IMR-90 (cell line): ENCODE results near the gene BEND2. TPM values are rescaled to one million over a fixed set of nuclear protein-coding genes. Genes with fewer than 3 reads are reported as not detected.

Experiments
- ATAC-seq: fragments of 200-7000 bp; cut with Tn5 transposase; 2 replicates; pipeline ENCODE4 v1.9.1; 2020; ENCODE audit warnings: low read depth, mild to moderate bottlenecking, moderate library complexity
- BruUV-seq: library from RNA; stranded (reverse); fragments of 400-500 nt; replicated peaks from 2 replicates; lab custom pipeline; 2021; lab: Mats Ljungman, UMichigan
- CTCF ChIA-PET: fragments of 300-600 bp; formaldehyde crosslinking; extraction: SDS; loops from one replicate; lab custom pipeline; 2021; ENCODE audit warnings: antibody characterized with exemption; lab: Yijun Ruan, JAX
- POLR2A ChIA-PET: fragments of 300-600 bp; sonication (Branson Sonifier 250); formaldehyde crosslinking; loops from one replicate; lab custom pipeline; 2022; ENCODE audit warnings: antibody characterized with exemption; ENCODE audit not compliant: unreplicated experiment; lab: Charles Lee
- DNase-seq: peaks from one replicate; pipeline ENCODE4 v3.0.0; 2013
- H2AFZ ChIP-seq: replicated peaks from 2 replicates; pipeline ENCODE3; 2013; ENCODE audit warnings: low read length, mild to moderate bottlenecking; ENCODE audit not compliant: poor library complexity
- H2AK5ac ChIP-seq: 2 replicates; pipeline ENCODE4 v1.6.1; 2013; ENCODE audit warnings: low read depth, low read length, inconsistent platforms
- H2AK9ac ChIP-seq: replicated peaks from 2 replicates; pipeline ENCODE3; 2013; ENCODE audit warnings: mild to moderate bottlenecking, low read depth, low read length, moderate library complexity; ENCODE audit not compliant: poor library complexity
- H2BK120ac ChIP-seq: 2 replicates; pipeline ENCODE4 v1.6.1; 2013; ENCODE audit warnings: low read depth, low read length, inconsistent platforms
- H2BK15ac ChIP-seq: 3 replicates; pipeline ENCODE4 v1.6.1; 2013; ENCODE audit warnings: low read depth, low read length, inconsistent platforms
- H2BK20ac ChIP-seq: 2 replicates; pipeline ENCODE4 v1.6.1; 2013; ENCODE audit warnings: low read depth, mild to moderate bottlenecking, inconsistent platforms, low read length, moderate library complexity
- H2BK5ac ChIP-seq: 2 replicates; pipeline ENCODE4 v1.6.1; 2013; ENCODE audit warnings: mild to moderate bottlenecking, low read depth, low read length, inconsistent platforms; ENCODE audit not compliant: poor library complexity, severe bottlenecking
- H3K14ac ChIP-seq: replicated peaks from 2 replicates; pipeline ENCODE4 v1.6.1; 2013; ENCODE audit warnings: low read depth, low read length, inconsistent platforms
- H3K18ac ChIP-seq: 2 replicates; pipeline ENCODE4 v1.6.1; 2013; ENCODE audit warnings: low read depth, low read length, control low read depth
- H3K23ac ChIP-seq: 2 replicates; pipeline ENCODE4 v1.6.1; 2013; ENCODE audit warnings: low read depth, low read length, inconsistent platforms
- H3K27ac ChIP-seq: 2 replicates; pipeline ENCODE4 v1.5.1; 2013; ENCODE audit warnings: mild to moderate bottlenecking, control low read depth, low read length; ENCODE audit not compliant: insufficient read depth
- H3K27me3 ChIP-seq: 2 replicates; pipeline ENCODE4 v1.6.1; 2013; ENCODE audit warnings: low read length; ENCODE audit not compliant: control insufficient read depth, insufficient read depth
- H3K36me3 ChIP-seq: 2 replicates; pipeline ENCODE4 v1.6.1; 2013; ENCODE audit warnings: low read length, mixed read lengths; ENCODE audit not compliant: control insufficient read depth, insufficient read depth
- H3K4ac ChIP-seq: 2 replicates; pipeline ENCODE4 v1.6.1; 2013; ENCODE audit warnings: low read depth, low read length, inconsistent platforms
- H3K4me1 ChIP-seq: 2 replicates; pipeline ENCODE4 v1.6.1; 2013; ENCODE audit warnings: low read length, mixed read lengths; ENCODE audit not compliant: control insufficient read depth, insufficient read depth
- H3K4me2 ChIP-seq: 2 replicates; pipeline ENCODE4 v1.6.1; 2013; ENCODE audit warnings: low read depth, mild to moderate bottlenecking, control low read depth, low read length, moderate library complexity
- H3K4me3 ChIP-seq: 2 replicates; pipeline ENCODE4 v1.5.1; 2013; ENCODE audit warnings: low read depth, mild to moderate bottlenecking, control low read depth, low read length, moderate library complexity; ENCODE audit not compliant: insufficient read depth
- H3K56ac ChIP-seq: 2 replicates; pipeline ENCODE4 v1.6.1; 2013; ENCODE audit warnings: low read length, inconsistent platforms; ENCODE audit not compliant: insufficient read depth; ENCODE audit errors: extremely low read depth
- H3K79me1 ChIP-seq, 2 experiments: 2 replicates each; pipeline ENCODE4 v1.6.1; 2013; ENCODE audit warnings: low read length in 2 of 2, inconsistent platforms in 1 of 2, low read depth in 1 of 2
- H3K9ac ChIP-seq: 2 replicates; pipeline ENCODE4 v1.6.1; 2013; ENCODE audit warnings: low read depth, low read length, control low read depth
- H3K9me1 ChIP-seq: 2 replicates; pipeline ENCODE4 v1.6.1; 2013; ENCODE audit warnings: low read length, inconsistent platforms; ENCODE audit not compliant: insufficient read depth
- H3K9me3 ChIP-seq: 2 replicates; pipeline ENCODE4 v1.6.1; 2013; ENCODE audit warnings: low read length; ENCODE audit not compliant: control insufficient read depth, insufficient read depth
- H4K20me1 ChIP-seq: 2 replicates; pipeline ENCODE4 v1.6.1; 2013; ENCODE audit warnings: low read length, inconsistent platforms; ENCODE audit not compliant: insufficient read depth
- H4K5ac ChIP-seq: 2 replicates; pipeline ENCODE4 v1.6.1; 2013; ENCODE audit warnings: mild to moderate bottlenecking, low read depth, low read length, control low read depth
- H4K8ac ChIP-seq, 2 experiments: 2 replicates each; pipeline ENCODE4 v1.6.1; 2013; ENCODE audit warnings: low read depth in 2 of 2, low read length in 2 of 2, control low read depth in 1 of 2, inconsistent platforms in 1 of 2
- H4K91ac ChIP-seq: 2 replicates; pipeline ENCODE4 v1.6.1; 2013; ENCODE audit warnings: low read depth, low read length, inconsistent platforms; ENCODE audit not compliant: insufficient read depth
- BHLHE40 ChIP-seq: fragments of 150-350 bp; IDR thresholded peaks from 2 replicates; pipeline ENCODE4 v1.6.1; 2016; ENCODE audit warnings: mild to moderate bottlenecking, low read depth, low read length
- CEBPB ChIP-seq: IDR thresholded peaks from 2 replicates; pipeline ENCODE4 v1.6.1; 2012; ENCODE audit warnings: low read depth, low read length, improper control_type of control experiment
- CTCF ChIP-seq: conservative IDR thresholded peaks from 2 replicates; pipeline ENCODE4 v1.5.1; 2012; ENCODE audit warnings: mild to moderate bottlenecking, low read depth, low read length, improper control_type of control experiment
- ELK1 ChIP-seq: fragments of 150-350 bp; IDR thresholded peaks from 2 replicates; pipeline ENCODE4 v1.6.1; 2016; ENCODE audit warnings: low read depth, mild to moderate bottlenecking, low read length, moderate library complexity, borderline replicate concordance
- MAFK ChIP-seq: IDR thresholded peaks from 2 replicates; pipeline ENCODE4 v1.6.1; 2012; ENCODE audit warnings: low read depth, low read length, improper control_type of control experiment
- MAZ ChIP-seq: IDR thresholded peaks from 2 replicates; pipeline ENCODE4 v1.6.1; 2012; ENCODE audit warnings: low read depth, mild to moderate bottlenecking, low read length, improper control_type of control experiment, moderate library complexity, borderline replicate concordance
- MXI1 ChIP-seq: IDR thresholded peaks from 2 replicates; pipeline ENCODE4 v1.6.1; 2012; ENCODE audit warnings: low read depth, mild to moderate bottlenecking, low read length, moderate library complexity, borderline replicate concordance
- RAD21 ChIP-seq: IDR thresholded peaks from 2 replicates; pipeline ENCODE4 v1.6.1; 2012; ENCODE audit warnings: low read length, improper control_type of control experiment
- WGBS, 2 experiments: methylation state at CpG; one replicate each; pipeline versions ENCODE4 v1.1.5 to v1.1.7; 2013; ENCODE audit warnings: missing lambda C conversion rate in 2 of 2; ENCODE audit not compliant: insufficient read length in 1 of 2; ENCODE audit errors: extremely low coverage in 2 of 2; 5-methylcytosine and 5-hydroxymethylcytosine counted together
- dilution Hi-C: fragments of 300-500 bp; cut with HindIII; formaldehyde crosslinking; loops from one replicate; pipeline ENCODE4 v1.14.3; 2018; ENCODE audit warnings: low sequenced_read_pairs; ENCODE audit not compliant: unreplicated experiment
- in situ Hi-C: fragments of 300-500 bp; cut with MboI; formaldehyde crosslinking; loops from 3 replicates; pipeline ENCODE4 v1.14.3; 2019; ENCODE audit warnings: low sequenced_read_pairs, inconsistent platforms, mixed read lengths
- intact Hi-C: fragments of 100-400 bp; cut with micrococcal nuclease; formaldehyde crosslinking; loops from 2 replicates; pipeline ENCODE4 v1.10.0; 2022
- polyA plus RNA-seq, 3 experiments: library from polyadenylated mRNA; depleted of rRNA; stranded (reverse); fragments of >200 nt; gene quantifications; 2 replicates each; pipeline ENCODE4 v1.2.3, GENCODE V29; 2012; ENCODE audit warnings: low replicate concordance in 1 of 3
- total RNA-seq: library from RNA; depleted of rRNA; stranded (reverse); fragments of >200 nt; gene quantifications from 2 replicates; pipeline ENCODE4 v1.2.3, GENCODE V29; 2012

Gene BEND2
- total and polyA plus RNA-seq, 2 of the 4 experiments (the other 2 are of a cell fraction), result not detected

GRCh38 chrX:18151157-18151556, 69.5 kb downstream of the BEND2 start:
- intact Hi-C loops (no loop called here), dilution Hi-C loops (no loop called here), in situ Hi-C loops (no loop called here)
- ATAC-seq, result no peak
- no peak overlapping the region for H4K8ac ChIP-seq
- no peak overlapping the region for H3K9ac ChIP-seq
- H4K5ac ChIP-seq, result no peak overlapping the region
- no peak overlapping the region for H2AK9ac ChIP-seq
- WGBS, 2 experiments, result 30% methylated on average over 2 of the region's 5 CpGs; no CpG with 5 or more reads in 1 of the 2 experiments
- H3K79me1 ChIP-seq, result no peaks in the 10 kb centered on the region
- H3K14ac ChIP-seq, result no peak overlapping the region
- H2BK5ac ChIP-seq, result no peak overlapping the region
- no peaks in the 10 kb centered on the region for H3K4me1 ChIP-seq
- no peaks in the 10 kb centered on the region for H3K36me3 ChIP-seq
- ChIA-PET POLR2A (no interaction called here), CTCF (interaction anchor here (0.6 kb wide), 1 partner anchor 170 kb away, joined by 3 read pairs; no protein-coding TSS in a partner anchor)
- H3K4me3 ChIP-seq, result no peak overlapping the region
- H3K27ac ChIP-seq, result no peak overlapping the region
- H3K18ac ChIP-seq, result no peak overlapping the region
- H2AK5ac ChIP-seq, result no peak overlapping the region
- no peak overlapping the region for H4K91ac ChIP-seq
- no peak overlapping the region for H2BK20ac ChIP-seq
- H2BK15ac ChIP-seq, result no peak overlapping the region
- no peak overlapping the region for H2BK120ac ChIP-seq
- H3K4me2 ChIP-seq, result no peak overlapping the region
- H3K4ac ChIP-seq, result no peak overlapping the region
- TF ChIP-seq MAFK (no peak), ELK1 (no peak), CTCF (no peak), RAD21 (no peak), MXI1 (no peak), MAZ (no peak), BHLHE40 (no peak), CEBPB (no peak)
- DNase-seq, result no peak
- H3K23ac ChIP-seq, result no peak overlapping the region
- no peaks in the 10 kb centered on the region for H4K20me1 ChIP-seq
- H3K9me3 ChIP-seq, result no peaks in the 10 kb centered on the region
- no TSS peak for BruUV-seq
- H3K56ac ChIP-seq, result no peak overlapping the region
- H2AFZ ChIP-seq, result no peak overlapping the region
- H3K9me1 ChIP-seq, result no peaks in the 10 kb centered on the region
- no peaks in the 10 kb centered on the region for H3K27me3 ChIP-seq
